Mesodermal cell (in vitro differentiated cells): ENCODE results near the gene NOS1.

ENCODE experiments used
- H3K27ac ChIP-seq: 2 replicates; pipeline ENCODE4 v1.7.0; 2013; ENCODE audit warnings: mild to moderate bottlenecking, low read depth, low read length, moderate library complexity; ENCODE audit not compliant: severe bottlenecking
- H3K36me3 ChIP-seq: 2 replicates; pipeline ENCODE4 v1.7.1; 2013; ENCODE audit warnings: mild to moderate bottlenecking, low read length, moderate library complexity; ENCODE audit not compliant: control insufficient read depth, insufficient read depth
- H3K4me1 ChIP-seq: one replicate; pipeline ENCODE4 v1.7.1; 2013; ENCODE audit warnings: mild to moderate bottlenecking, low read length; ENCODE audit not compliant: insufficient read depth, control insufficient read depth, poor library complexity, severe bottlenecking
- H3K4me3 ChIP-seq: 2 replicates; pipeline ENCODE4 v1.7.0; 2013; ENCODE audit warnings: low read length, control low read depth, mild to moderate bottlenecking; ENCODE audit not compliant: insufficient read depth, poor library complexity, severe bottlenecking; ENCODE audit errors: extremely low read depth
- H3K9me3 ChIP-seq: 2 replicates; pipeline ENCODE4 v1.7.1; 2013; ENCODE audit warnings: mild to moderate bottlenecking, low read length, moderate library complexity; ENCODE audit not compliant: control insufficient read depth
- WGBS, 2 experiments: methylation state at CpG; one replicate each; pipeline ENCODE4 v1.1.5; 2013; ENCODE audit warnings: missing lambda C conversion rate in 2 of 2; ENCODE audit not compliant: insufficient coverage in 2 of 2; 5-methylcytosine and 5-hydroxymethylcytosine counted together

NOS1 gene

GRCh38 chr12:117331691-117332090, 29.7 kb downstream of the NOS1 start:
- 80 to 82% methylated on average over 3 to 5 of the region's 5 CpGs for WGBS, 2 experiments
- H3K27ac ChIP-seq, result no peak overlapping the region
- H3K36me3 ChIP-seq, result no peaks in the 10 kb centered on the region
- no peaks in the 10 kb centered on the region for H3K4me1 ChIP-seq
- no peaks in the 10 kb centered on the region for H3K9me3 ChIP-seq
- no peak overlapping the region for H3K4me3 ChIP-seq

GRCh38 chr12:117330441-117331113, 30.8 kb downstream of the NOS1 start:
- 89 to 95% methylated on average over 24 to 27 of the region's 27 CpGs for WGBS, 2 experiments
- Histone ChIP-seq H3K4me3 (no peak overlapping the region), H3K27ac (no peak overlapping the region), H3K4me1 (no peaks in the 10 kb centered on the region), H3K9me3 (no peaks in the 10 kb centered on the region), H3K36me3 (no peaks in the 10 kb centered on the region)

- H3K27ac ChIP-seq, result no peak overlapping the region
- H3K9me3 ChIP-seq, result no peaks in the 10 kb centered on the region
- H3K4me3 ChIP-seq, result no peak overlapping the region
- 84 to 96% methylated on average over 6 to 8 of the region's 8 CpGs for WGBS, 2 experiments
- H3K4me1 ChIP-seq, result no peaks in the 10 kb centered on the region
- H3K36me3 ChIP-seq, result no peaks in the 10 kb centered on the region
Measured at GRCh38 chr12:117329756-117330155, 31.7 kb downstream of the NOS1 start.

- Histone ChIP-seq H3K36me3 (no peaks in the 10 kb centered on the region), H3K27ac (no peak overlapping the region), H3K4me1 (no peaks in the 10 kb centered on the region), H3K9me3 (no peaks in the 10 kb centered on the region), H3K4me3 (no peak overlapping the region)
- 92 to 94% methylated on average over 12 of the region's 13 CpGs for WGBS, 2 experiments
Measured at GRCh38 chr12:117328556-117329100, 32.8 kb downstream of the NOS1 start.

GRCh38 chr12:117322428-117322827, 39.0 kb downstream of the NOS1 start:
- H3K9me3 ChIP-seq, result no peaks in the 10 kb centered on the region
- no peaks in the 10 kb centered on the region for H3K4me1 ChIP-seq
- no peak overlapping the region for H3K27ac ChIP-seq
- H3K4me3 ChIP-seq, result no peak overlapping the region
- H3K36me3 ChIP-seq, result no peaks in the 10 kb centered on the region
- whole genome bisulfite sequencing, 2 experiments, result 54 to 55% methylated on average over 1 of the region's 1 CpG

GRCh38 chr12:117321572-117321971, 39.9 kb downstream of the NOS1 start:
- whole genome bisulfite sequencing, 2 experiments, result 65 to 79% methylated on average over 4 of the region's 4 CpGs
- H3K9me3 ChIP-seq, result no peaks in the 10 kb centered on the region
- no peaks in the 10 kb centered on the region for H3K4me1 ChIP-seq
- H3K36me3 ChIP-seq, result no peaks in the 10 kb centered on the region
- H3K4me3 ChIP-seq, result no peak overlapping the region
- H3K27ac ChIP-seq, result no peak overlapping the region

GRCh38 chr12:117318591-117318990, 42.8 kb downstream of the NOS1 start:
- H3K27ac ChIP-seq, result no peak overlapping the region
- no peaks in the 10 kb centered on the region for H3K36me3 ChIP-seq
- WGBS, 2 experiments, result 89 to 100% methylated on average over 1 to 9 of the region's 9 CpGs
- H3K4me1 ChIP-seq, result no peaks in the 10 kb centered on the region
- no peak overlapping the region for H3K4me3 ChIP-seq
- no peaks in the 10 kb centered on the region for H3K9me3 ChIP-seq

- H3K4me1 ChIP-seq, result no peaks in the 10 kb centered on the region
- H3K9me3 ChIP-seq, result no peaks in the 10 kb centered on the region
- no peak overlapping the region for H3K4me3 ChIP-seq
- H3K27ac ChIP-seq, result no peak overlapping the region
- 78 to 90% methylated on average over 3 of the region's 6 CpGs for WGBS, 2 experiments
- H3K36me3 ChIP-seq, result no peaks in the 10 kb centered on the region
Measured at GRCh38 chr12:117316336-117316735, 45.1 kb downstream of the NOS1 start.

- 78 to 89% methylated on average over 2 to 3 of the region's 4 CpGs for WGBS, 2 experiments
- Histone ChIP-seq H3K36me3 (no peaks in the 10 kb centered on the region), H3K4me3 (no peak overlapping the region), H3K4me1 (no peaks in the 10 kb centered on the region), H3K27ac (no peak overlapping the region), H3K9me3 (no peaks in the 10 kb centered on the region)
Measured at GRCh38 chr12:117313926-117314325, 47.5 kb downstream of the NOS1 start.

GRCh38 chr12:117312770-117313169, 48.7 kb downstream of the NOS1 start:
- H3K9me3 ChIP-seq, result no peaks in the 10 kb centered on the region
- no peaks in the 10 kb centered on the region for H3K4me1 ChIP-seq
- WGBS, 2 experiments, result 89 to 96% methylated on average over 2 to 3 of the region's 3 CpGs
- H3K27ac ChIP-seq, result no peak overlapping the region
- no peak overlapping the region for H3K4me3 ChIP-seq
- no peaks in the 10 kb centered on the region for H3K36me3 ChIP-seq

GRCh38 chr12:117309276-117309925, 52.0 kb downstream of the NOS1 start:
- H3K27ac ChIP-seq, result no peak overlapping the region
- H3K9me3 ChIP-seq, result no peaks in the 10 kb centered on the region
- H3K36me3 ChIP-seq, result no peaks in the 10 kb centered on the region
- H3K4me1 ChIP-seq, result no peaks in the 10 kb centered on the region
- no peak overlapping the region for H3K4me3 ChIP-seq
- WGBS, 2 experiments, result 85 to 90% methylated on average over 8 of the region's 11 CpGs
